CD4-positive, alpha-beta T cell (primary cell): Measurements from ENCODE around the gene EFS. TPM values are rescaled to one million over a fixed set of nuclear protein-coding genes. Genes with fewer than 3 reads are reported as not detected.

Source experiments
- ATAC-seq: fragments of 200-7000 bp; cut with Tn5 transposase; one replicate; pipeline ENCODE4 v1.10.0; 2022; ENCODE audit warnings: mild to moderate bottlenecking; ENCODE audit not compliant: poor library complexity
- CTCF ChIA-PET: fragments of 350-600 bp; sonication (Branson Sonifier 250); formaldehyde crosslinking; loops from one replicate; lab custom pipeline; 2021; ENCODE audit warnings: antibody characterized with exemption, inconsistent platforms; lab: Charles Lee
- POLR2A ChIA-PET: fragments of 350-600 bp; sonication (Branson Sonifier 250); formaldehyde crosslinking; loops from one replicate; lab custom pipeline; 2021; ENCODE audit warnings: antibody characterized with exemption, inconsistent platforms; lab: Charles Lee
- DNase-seq, 14 experiments: peaks; one replicate each; pipeline ENCODE4 v3.0.0-alpha.2; 2013 to 2020; ENCODE audit warnings: mixed read lengths in 2 of 14
- H3K27ac ChIP-seq, 2 donors: one replicate each; pipeline versions ENCODE4 v1.5.1 to v1.7.0; 2013; ENCODE audit warnings: low read length in 2 of 2, low read depth in 1 of 2, mild to moderate bottlenecking in 1 of 2
- H3K27me3 ChIP-seq, 2 experiments: 1 replicate in 1 of 2; 2 replicates in 1 of 2; pipeline versions ENCODE4 v1.6.1 to v1.7.0; 2013; ENCODE audit warnings: low read length in 2 of 2, control low read depth in 1 of 2, mild to moderate bottlenecking in 1 of 2, moderate library complexity in 1 of 2; ENCODE audit not compliant: insufficient read depth in 2 of 2, control insufficient read depth in 1 of 2
- H3K36me3 ChIP-seq: one replicate; pipeline ENCODE4 v1.6.1; 2013; ENCODE audit warnings: low read length, control low read depth; ENCODE audit not compliant: insufficient read depth
- H3K4me1 ChIP-seq: one replicate; pipeline ENCODE4 v1.6.1; 2013; ENCODE audit warnings: low read length, control low read depth; ENCODE audit not compliant: insufficient read depth
- H3K4me3 ChIP-seq: one replicate; pipeline ENCODE4 v1.5.1; 2013; ENCODE audit warnings: mild to moderate bottlenecking, low read length, moderate library complexity
- H3K9me3 ChIP-seq, 2 experiments: 1 replicate in 1 of 2; 2 replicates in 1 of 2; pipeline versions ENCODE4 v1.6.1 to v1.7.0; 2013; ENCODE audit warnings: low read length in 2 of 2, mild to moderate bottlenecking in 2 of 2, control low read depth in 1 of 2, moderate library complexity in 1 of 2; ENCODE audit not compliant: control insufficient read depth in 1 of 2, insufficient read depth in 1 of 2
- H3K27ac Mint-ChIP-seq: one replicate; pipeline ENCODE4 v1.8.0; 2020; ENCODE audit warnings: mixed read lengths
- H3K27me3 Mint-ChIP-seq: one replicate; pipeline ENCODE4 v1.8.0; 2021; ENCODE audit warnings: mixed read lengths
- H3K36me3 Mint-ChIP-seq: one replicate; pipeline ENCODE4 v1.8.0; 2021; ENCODE audit warnings: low read depth, mixed read lengths
- H3K4me1 Mint-ChIP-seq: one replicate; pipeline ENCODE4 v1.8.0; 2021; ENCODE audit warnings: low read depth, mixed read lengths
- H3K4me3 Mint-ChIP-seq: one replicate; pipeline ENCODE4 v1.8.0; 2020; ENCODE audit warnings: mild to moderate bottlenecking, mixed read lengths
- H3K9me3 Mint-ChIP-seq: one replicate; pipeline ENCODE4 v1.8.0; 2020; ENCODE audit warnings: mixed read lengths
- intact Hi-C, 2 experiments: fragments of 100-400 bp; cut with DNase I in 1 of 2; cut with micrococcal nuclease in 1 of 2; formaldehyde crosslinking; loops; one replicate each; pipeline versions ENCODE4 v1.15.1 to v1.9.0; 2023 to 2025; cut with DNase I, micrococcal nuclease
- total RNA-seq, 174 experiments: library from RNA in 2 of 174; stranded (reverse) in 2 of 174; gene quantifications; one replicate each; pipeline ENCODE4 v1.2.3 and lab custom pipeline; 2021 to 2026
- TF ChIP-seq, protein P1 (sequence below): fragments of 200-600 bp; IDR thresholded peaks from one replicate; pipeline ENCODE4 v1.8.0; 2022; ENCODE audit warnings: antibody characterized with exemption, mild to moderate bottlenecking

Gene EFS
- total RNA-seq, 2 experiments from 2014 or later: not detected

- Histone ChIP-seq H3K9me3 (peaks cover 0 to 9% of the 10 kb centered on the region in 2 experiments), H3K27me3 (peaks cover 24 to 27% of the 10 kb centered on the region in 2 experiments), H3K36me3 (no peaks in the 10 kb centered on the region), H3K27ac (no peak overlapping the region), H3K4me1 (peaks cover 8% of the 10 kb centered on the region), H3K4me3 (no peak overlapping the region)
- intact Hi-C loops: no loop called here
- Mint-ChIP-seq H3K36me3 (no peaks in the 10 kb centered on the region), H3K27ac (no peak overlapping the region), H3K4me3 (no peak overlapping the region), H3K9me3 (no peaks in the 10 kb centered on the region), H3K27me3 (peaks cover 56% of the 10 kb centered on the region), H3K4me1 (no peaks in the 10 kb centered on the region)
- CTCF ChIA-PET: no interaction called here
- POLR2A ChIA-PET: no interaction called here
- TF ChIP-seq, protein P1, sequence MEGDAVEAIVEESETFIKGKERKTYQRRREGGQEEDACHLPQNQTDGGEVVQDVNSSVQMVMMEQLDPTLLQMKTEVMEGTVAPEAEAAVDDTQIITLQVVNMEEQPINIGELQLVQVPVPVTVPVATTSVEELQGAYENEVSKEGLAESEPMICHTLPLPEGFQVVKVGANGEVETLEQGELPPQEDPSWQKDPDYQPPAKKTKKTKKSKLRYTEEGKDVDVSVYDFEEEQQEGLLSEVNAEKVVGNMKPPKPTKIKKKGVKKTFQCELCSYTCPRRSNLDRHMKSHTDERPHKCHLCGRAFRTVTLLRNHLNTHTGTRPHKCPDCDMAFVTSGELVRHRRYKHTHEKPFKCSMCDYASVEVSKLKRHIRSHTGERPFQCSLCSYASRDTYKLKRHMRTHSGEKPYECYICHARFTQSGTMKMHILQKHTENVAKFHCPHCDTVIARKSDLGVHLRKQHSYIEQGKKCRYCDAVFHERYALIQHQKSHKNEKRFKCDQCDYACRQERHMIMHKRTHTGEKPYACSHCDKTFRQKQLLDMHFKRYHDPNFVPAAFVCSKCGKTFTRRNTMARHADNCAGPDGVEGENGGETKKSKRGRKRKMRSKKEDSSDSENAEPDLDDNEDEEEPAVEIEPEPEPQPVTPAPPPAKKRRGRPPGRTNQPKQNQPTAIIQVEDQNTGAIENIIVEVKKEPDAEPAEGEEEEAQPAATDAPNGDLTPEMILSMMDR: no peak
- no peak for ATAC-seq
- no peak for DNase-seq
Measured at GRCh38 chr14:23364164-23365035, 572 bp downstream of the EFS start.

- ChIA-PET POLR2A (no interaction called here), CTCF (interaction anchor here (1.1 kb wide), 1 partner anchor 18 kb away, joined by 3 read pairs; no protein-coding TSS in a partner anchor)
- peaks cover 39% of the 10 kb centered on the region for H3K27me3 Mint-ChIP-seq
- H3K27ac Mint-ChIP-seq: no peak overlapping the region
- no peaks in the 10 kb centered on the region for H3K9me3 Mint-ChIP-seq
- TF ChIP-seq, protein P1: no peak
- Histone ChIP-seq H3K9me3 (peaks cover 0 to 9% of the 10 kb centered on the region in 2 experiments), H3K27me3 (peaks cover 17 to 19% of the 10 kb centered on the region in 2 experiments), H3K4me1 (peaks cover 8% of the 10 kb centered on the region), H3K36me3 (no peaks in the 10 kb centered on the region), H3K27ac (no peak overlapping the region), H3K4me3 (no peak overlapping the region)
- intact Hi-C loops: no loop called here
- no peak for ATAC-seq
- H3K4me1 Mint-ChIP-seq: no peaks in the 10 kb centered on the region
- no peak for DNase-seq
- H3K4me3 Mint-ChIP-seq: no peak overlapping the region
- H3K36me3 Mint-ChIP-seq: no peaks in the 10 kb centered on the region
Measured at GRCh38 chr14:23362200-23362599, 2.8 kb downstream of the EFS start.

DNA sequence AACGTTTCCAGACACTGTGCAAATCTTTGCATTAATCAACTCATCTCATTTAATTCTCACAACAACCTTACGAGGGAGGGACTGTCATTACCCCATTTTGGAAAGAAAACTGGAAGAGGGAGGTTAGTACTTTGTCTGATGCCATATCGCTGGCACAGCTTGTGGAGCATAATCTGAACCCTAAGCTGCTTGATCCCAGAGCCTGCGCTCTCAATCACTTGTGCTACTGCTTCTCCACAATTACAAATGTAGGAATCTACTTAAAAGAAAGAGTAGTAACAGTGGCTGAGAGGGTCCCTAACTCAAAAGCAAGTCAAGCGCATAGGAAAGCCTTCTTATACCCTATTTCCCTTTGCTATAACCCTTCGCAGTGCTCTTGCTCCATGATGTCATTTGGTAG, 3.2 kb downstream of the EFS start:
- intact Hi-C loops: no loop called here
- Histone ChIP-seq H3K4me1 (peaks cover 8% of the 10 kb centered on the region), H3K27ac (no peak overlapping the region), H3K27me3 (peaks cover 15% of the 10 kb centered on the region in 2 experiments), H3K36me3 (no peaks in the 10 kb centered on the region), H3K4me3 (no peak overlapping the region), H3K9me3 (peaks cover 0 to 9% of the 10 kb centered on the region in 2 experiments)
- no peak for DNase-seq
- Mint-ChIP-seq H3K4me3 (no peak overlapping the region), H3K27ac (no peak overlapping the region), H3K36me3 (no peaks in the 10 kb centered on the region), H3K27me3 (peaks cover 35% of the 10 kb centered on the region), H3K9me3 (no peaks in the 10 kb centered on the region), H3K4me1 (no peaks in the 10 kb centered on the region)
- ATAC-seq: no peak
- TF ChIP-seq, protein P1: no peak
- ChIA-PET CTCF (interaction anchor here (1.1 kb wide), 1 partner anchor 19 kb away, joined by 3 read pairs; no protein-coding TSS in a partner anchor), POLR2A (no interaction called here)
